GM21447 (cell line): ENCODE data around the gene CYP1A1.

ENCODE experiments used
- ATAC-seq: cut with Tn5 transposase; IDR thresholded peaks from one replicate; pipeline ENCODE4 v1.9.1; 2021; ENCODE audit not compliant: unreplicated experiment

Gene CYP1A1

GRCh38 chr15:74695597-74696397 lies 29.5 kb downstream of the CYP1A1 start, which contains the start of gene EDC3:
TSS of gene EDC3 (minus strand) at chr15:74696024. CDS start at chr15:74675124, 20,900 bp downstream.
- ATAC-seq = peak; percentile 94

DNA sequence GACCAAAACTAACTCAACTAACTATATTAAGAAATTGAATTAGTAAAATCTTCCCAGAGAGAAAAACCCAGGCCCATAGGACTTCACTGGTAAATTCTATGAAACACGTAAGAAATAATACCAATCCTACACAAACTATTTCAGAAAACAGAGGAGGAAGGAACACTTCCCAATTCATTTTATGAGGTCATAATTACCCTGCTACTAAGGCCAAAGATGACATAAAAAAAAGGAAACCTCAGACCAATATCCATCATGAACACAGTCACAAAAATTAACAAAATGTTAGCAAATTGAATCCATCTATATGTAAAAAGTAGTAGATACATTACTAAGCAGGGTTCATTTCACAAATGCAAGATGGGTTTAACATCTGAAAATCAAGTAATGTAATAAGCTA lies 33.0 kb downstream of the CYP1A1 start:
- ATAC-seq = no peak

DNA sequence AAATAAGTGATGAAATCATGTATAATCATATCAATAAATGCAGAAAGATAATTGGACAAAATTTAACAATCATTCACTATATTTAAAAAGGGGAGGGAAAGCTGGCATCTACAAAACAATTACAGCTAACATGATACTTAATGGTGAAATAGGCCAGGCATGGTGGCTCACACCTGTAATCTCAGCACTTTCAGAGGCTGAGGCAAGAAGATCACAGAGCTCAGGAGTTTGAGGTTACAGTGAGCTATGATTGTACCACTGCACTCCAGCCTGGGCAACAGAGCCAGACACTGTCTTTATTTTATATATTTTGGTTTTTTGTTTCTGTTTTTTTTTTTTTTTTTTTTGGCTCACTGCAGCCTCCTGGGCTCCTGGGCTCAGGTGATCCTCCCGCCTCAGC lies 41.6 kb downstream of the CYP1A1 start:
- ATAC-seq = no peak

GRCh38 chr15:74682954-74683353 lies 42.4 kb downstream of the CYP1A1 start:
- ATAC-seq = no peak

DNA sequence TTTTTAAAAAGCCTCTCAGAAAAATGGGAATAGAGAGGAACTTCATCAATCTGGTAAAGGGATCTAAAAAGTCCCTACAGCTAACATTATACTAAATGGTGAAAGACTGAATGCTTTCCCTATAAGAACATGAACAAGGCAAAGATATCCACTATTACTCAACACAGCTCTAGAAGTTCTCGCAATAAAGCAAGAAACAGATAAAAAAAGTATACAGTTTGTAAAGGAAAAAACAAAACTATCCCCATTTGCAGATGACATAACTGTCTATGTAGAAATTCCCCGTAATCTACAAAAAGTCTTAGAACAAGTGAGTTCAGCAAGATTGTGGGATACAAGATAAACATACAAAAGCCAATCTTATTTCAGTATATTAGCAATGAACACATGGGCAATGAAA lies 44.9 kb downstream of the CYP1A1 start:
- ATAC-seq = no peak

- ATAC-seq = no peak
Observed at GRCh38 chr15:74676801-74677200, 48.5 kb downstream of the CYP1A1 start.

DNA sequence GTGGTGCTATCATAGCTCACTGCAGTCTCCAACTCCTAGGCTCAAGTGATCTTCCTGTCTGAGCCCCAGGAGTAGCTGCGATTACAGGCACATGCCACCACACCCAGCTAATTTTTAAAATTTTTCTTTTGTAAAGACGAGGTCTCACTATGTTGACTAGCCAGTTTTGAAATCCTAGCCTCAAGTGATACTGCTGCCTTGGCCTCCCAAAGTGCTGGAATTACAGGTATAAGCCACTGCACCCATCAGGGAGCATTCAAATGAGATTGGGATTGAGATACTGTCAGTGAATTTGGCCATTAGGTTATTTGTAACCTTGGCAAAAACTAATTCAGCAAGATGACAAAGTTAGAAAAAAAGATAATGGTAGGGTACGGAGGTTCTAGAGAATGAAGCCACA lies 51.2 kb downstream of the CYP1A1 start:
- no peak for ATAC-seq

DNA sequence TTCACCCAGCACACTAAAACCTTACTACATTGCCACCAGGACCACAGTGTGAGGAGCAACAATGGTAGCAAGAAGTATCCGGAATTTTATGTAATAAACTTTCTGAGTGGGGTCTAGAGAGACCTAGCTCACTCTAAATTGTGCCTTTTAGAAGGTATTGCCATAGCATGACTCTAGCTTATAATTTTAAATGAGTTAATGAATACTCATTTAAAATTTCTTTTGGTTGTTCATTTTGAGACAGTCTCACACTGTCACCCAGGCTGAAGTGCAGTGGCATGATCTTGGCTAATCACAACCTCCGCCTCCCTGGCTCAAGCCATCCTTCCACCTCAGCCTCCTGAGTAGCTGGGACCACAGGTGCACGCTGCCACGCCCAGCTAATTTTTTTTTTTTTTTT lies 55.7 kb downstream of the CYP1A1 start:
- no peak for ATAC-seq
